HepG2 (cell line): ENCODE results near the gene DGKG. TPM values are rescaled to one million over a fixed set of nuclear protein-coding genes. Genes with fewer than 3 reads are reported as not detected.

Source experiments
- CEBPG ChIP-seq: IDR thresholded peaks from 2 replicates; pipeline ENCODE4 v1.6.1; 2016
- GLI4 ChIP-seq: sonication (generic); formaldehyde crosslinking; IDR thresholded peaks from 2 replicates; pipeline ENCODE4 v1.5.1; 2020; ENCODE audit warnings: missing genetic modification reagents, mild to moderate bottlenecking, moderate library complexity, borderline replicate concordance
- KDM5B ChIP-seq: sonication (generic); formaldehyde crosslinking; IDR thresholded peaks from 2 replicates; pipeline ENCODE4 v1.4.0; 2020; ENCODE audit warnings: missing genetic modification reagents, mild to moderate bottlenecking, borderline replicate concordance
- MYC ChIP-seq: sonication (generic); formaldehyde crosslinking; IDR thresholded peaks from 2 replicates; pipeline ENCODE4 v1.9.0; 2021; ENCODE audit warnings: missing genetic modification reagents, borderline replicate concordance
- NR3C1 ChIP-seq: sonication (generic); formaldehyde crosslinking; IDR thresholded peaks from 2 replicates; pipeline ENCODE4 v1.4.0; 2020; ENCODE audit warnings: missing genetic modification reagents
- SIX1 ChIP-seq: sonication (generic); formaldehyde crosslinking; IDR thresholded peaks from 2 replicates; pipeline ENCODE4 v1.4.0; 2020; ENCODE audit warnings: missing genetic modification reagents, borderline replicate concordance
- YEATS4 ChIP-seq: sonication (generic); formaldehyde crosslinking; IDR thresholded peaks from 2 replicates; pipeline ENCODE4 v1.4.0; 2020; ENCODE audit warnings: missing genetic modification reagents, borderline replicate concordance
- ZNF33B ChIP-seq: sonication (generic); formaldehyde crosslinking; IDR thresholded peaks from 2 replicates; pipeline ENCODE4 v1.5.1; 2020; ENCODE audit warnings: mild to moderate bottlenecking, missing genetic modification reagents
- ZNF549 ChIP-seq: sonication (generic); formaldehyde crosslinking; IDR thresholded peaks from 2 replicates; pipeline ENCODE4 v1.5.0; 2020; ENCODE audit warnings: missing genetic modification reagents
- ZNF562 ChIP-seq: sonication (generic); formaldehyde crosslinking; IDR thresholded peaks from 2 replicates; pipeline ENCODE4 v1.8.0; 2022; ENCODE audit warnings: missing genetic modification reagents, borderline replicate concordance
- ZNF713 ChIP-seq: sonication (generic); formaldehyde crosslinking; IDR thresholded peaks from 2 replicates; pipeline ENCODE4 v1.4.0; 2020; ENCODE audit warnings: mild to moderate bottlenecking, missing genetic modification reagents
- polyA plus RNA-seq, 8 experiments: library from polyadenylated mRNA; depleted of rRNA in 3 of 8; stranded (reverse) in 7 of 8; unstranded in 1 of 8; fragments of >200 nt; fragmentation: Illumina TruSeq in 4 of 8; extraction: Trizol in 4 of 8; gene quantifications; 2 replicates each; pipeline versions ENCODE4 v1.2.1 to v1.2.3, GENCODE V29; 2011 to 2016; ENCODE audit warnings: low read depth in 4 of 8, missing spikeins in 1 of 8, mixed read lengths in 1 of 8; ENCODE audit not compliant: insufficient read depth in 1 of 8
- total RNA-seq, 5 experiments: library from RNA; depleted of rRNA; stranded (reverse); fragments of >200 nt; fragmentation: Illumina TruSeq; extraction: Trizol; gene quantifications; 2 replicates each; pipeline ENCODE4 v1.2.3, GENCODE V29; 2016; ENCODE audit warnings: low read depth in 1 of 5
- TF ChIP-seq, protein P1 (sequence below): sonication (generic); formaldehyde crosslinking; IDR thresholded peaks from 2 replicates; pipeline ENCODE4 v1.5.0; 2020; ENCODE audit warnings: mild to moderate bottlenecking, missing genetic modification reagents, borderline replicate concordance
- TF ChIP-seq, protein P2 (sequence below): sonication (generic); formaldehyde crosslinking; IDR thresholded peaks from 2 replicates; pipeline ENCODE4 v1.4.0; 2020; ENCODE audit warnings: missing genetic modification reagents, borderline replicate concordance
- TF ChIP-seq, protein P3 (sequence below): sonication (generic); formaldehyde crosslinking; IDR thresholded peaks from 2 replicates; pipeline ENCODE4 v1.5.1; 2020; ENCODE audit warnings: missing genetic modification reagents, mild to moderate bottlenecking, borderline replicate concordance
- TF ChIP-seq, protein P4 (sequence below): sonication (generic); formaldehyde crosslinking; IDR thresholded peaks from 2 replicates; pipeline ENCODE4 v1.8.1; 2023; ENCODE audit warnings: mild to moderate bottlenecking, missing genetic modification reagents, borderline replicate concordance
- TF ChIP-seq, protein P5 (sequence below): sonication (generic); formaldehyde crosslinking; IDR thresholded peaks from 2 replicates; pipeline ENCODE4 v1.4.0; 2020; ENCODE audit warnings: low read depth, mild to moderate bottlenecking, missing genetic modification reagents
- TF ChIP-seq, protein P6 (sequence below): sonication (generic); formaldehyde crosslinking; IDR thresholded peaks from 2 replicates; pipeline ENCODE4 v1.4.0; 2020; ENCODE audit warnings: missing genetic modification reagents, low read depth, mild to moderate bottlenecking, borderline replicate concordance
- TF ChIP-seq, protein P7 (sequence below): sonication (generic); formaldehyde crosslinking; IDR thresholded peaks from 2 replicates; pipeline ENCODE4 v1.5.0; 2020; ENCODE audit warnings: missing genetic modification reagents

Gene DGKG
- total and polyA plus RNA-seq, 2 of the 13 experiments (the other 11 are each of a cell fraction or from before 2014, with no cell fraction given) = 3.8 to 6.2 TPM

DNA sequence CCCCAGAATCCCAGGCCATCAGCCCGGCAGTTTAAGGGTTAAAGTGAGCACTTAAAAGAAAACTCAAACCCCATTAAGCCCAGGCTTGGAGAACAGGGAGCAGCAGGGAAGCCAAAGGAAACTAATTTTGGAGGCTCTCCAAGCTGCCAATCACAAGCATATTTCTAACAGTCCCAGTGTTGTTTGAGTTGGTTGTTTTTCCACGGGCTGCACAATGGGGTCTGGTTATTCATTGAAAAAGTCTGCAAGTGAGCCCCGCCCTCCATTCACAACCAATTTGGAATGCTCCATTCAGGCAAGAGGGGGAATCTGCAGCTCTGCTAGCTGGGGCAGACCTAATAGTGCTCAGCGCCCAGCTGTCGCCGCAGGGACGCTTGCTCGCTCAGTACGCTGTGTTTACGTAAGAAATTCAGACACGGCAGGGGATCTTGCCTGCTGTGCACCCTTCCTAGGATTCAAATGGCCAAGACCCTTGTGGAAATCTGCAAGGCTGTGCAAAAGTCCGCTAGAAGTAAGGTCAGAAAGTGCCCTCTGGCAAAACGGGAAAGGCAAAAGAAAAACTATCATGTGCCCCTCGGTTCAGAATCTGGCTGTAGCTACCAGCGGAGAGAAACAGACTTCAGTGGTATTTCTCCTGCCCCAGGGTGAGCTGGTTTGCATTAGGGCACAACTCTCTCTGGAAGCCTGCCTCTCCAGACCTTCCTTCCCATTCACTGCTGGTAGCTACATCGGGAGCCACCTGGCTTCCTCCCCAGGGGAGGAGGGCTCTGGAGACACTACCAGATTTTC is 264.2 kb downstream of the DGKG start (continued):
- TF ChIP-seq MYC (CRISPR knock-in tag) (peak; percentile 21; the same call in 1 of the 2 replicates), NR3C1 (CRISPR knock-in tag) (no peak), CEBPG (peak; percentile 37; the same call in 1 of the 2 replicates), ZNF549 (CRISPR knock-in tag) (no peak), ZNF713 (CRISPR knock-in tag) (no peak), YEATS4 (CRISPR knock-in tag) (peak; percentile 51; the same call in 1 of the 2 replicates), SIX1 (CRISPR knock-in tag) (peak; percentile 8; the same call in 1 of the 2 replicates), KDM5B (CRISPR knock-in tag) (no peak), ZNF33B (CRISPR knock-in tag) (0 out of 2 replicates have a peak, but pooled peaks have one; percentile 51), GLI4 (CRISPR knock-in tag) (no peak), ZNF562 (CRISPR knock-in tag) (no peak)
- TF ChIP-seq, protein P1, sequence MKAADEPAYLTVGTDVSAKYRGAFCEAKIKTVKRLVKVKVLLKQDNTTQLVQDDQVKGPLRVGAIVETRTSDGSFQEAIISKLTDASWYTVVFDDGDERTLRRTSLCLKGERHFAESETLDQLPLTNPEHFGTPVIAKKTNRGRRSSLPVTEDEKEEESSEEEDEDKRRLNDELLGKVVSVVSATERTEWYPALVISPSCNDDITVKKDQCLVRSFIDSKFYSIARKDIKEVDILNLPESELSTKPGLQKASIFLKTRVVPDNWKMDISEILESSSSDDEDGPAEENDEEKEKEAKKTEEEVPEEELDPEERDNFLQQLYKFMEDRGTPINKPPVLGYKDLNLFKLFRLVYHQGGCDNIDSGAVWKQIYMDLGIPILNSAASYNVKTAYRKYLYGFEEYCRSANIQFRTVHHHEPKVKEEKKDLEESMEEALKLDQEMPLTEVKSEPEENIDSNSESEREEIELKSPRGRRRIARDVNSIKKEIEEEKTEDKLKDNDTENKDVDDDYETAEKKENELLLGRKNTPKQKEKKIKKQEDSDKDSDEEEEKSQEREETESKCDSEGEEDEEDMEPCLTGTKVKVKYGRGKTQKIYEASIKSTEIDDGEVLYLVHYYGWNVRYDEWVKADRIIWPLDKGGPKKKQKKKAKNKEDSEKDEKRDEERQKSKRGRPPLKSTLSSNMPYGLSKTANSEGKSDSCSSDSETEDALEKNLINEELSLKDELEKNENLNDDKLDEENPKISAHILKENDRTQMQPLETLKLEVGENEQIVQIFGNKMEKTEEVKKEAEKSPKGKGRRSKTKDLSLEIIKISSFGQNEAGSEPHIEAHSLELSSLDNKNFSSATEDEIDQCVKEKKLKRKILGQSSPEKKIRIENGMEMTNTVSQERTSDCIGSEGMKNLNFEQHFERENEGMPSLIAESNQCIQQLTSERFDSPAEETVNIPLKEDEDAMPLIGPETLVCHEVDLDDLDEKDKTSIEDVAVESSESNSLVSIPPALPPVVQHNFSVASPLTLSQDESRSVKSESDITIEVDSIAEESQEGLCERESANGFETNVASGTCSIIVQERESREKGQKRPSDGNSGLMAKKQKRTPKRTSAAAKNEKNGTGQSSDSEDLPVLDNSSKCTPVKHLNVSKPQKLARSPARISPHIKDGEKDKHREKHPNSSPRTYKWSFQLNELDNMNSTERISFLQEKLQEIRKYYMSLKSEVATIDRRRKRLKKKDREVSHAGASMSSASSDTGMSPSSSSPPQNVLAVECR (CRISPR knock-in tag) = peak; percentile 86; the same call in 1 of the 2 replicates
- TF ChIP-seq, protein P2, sequence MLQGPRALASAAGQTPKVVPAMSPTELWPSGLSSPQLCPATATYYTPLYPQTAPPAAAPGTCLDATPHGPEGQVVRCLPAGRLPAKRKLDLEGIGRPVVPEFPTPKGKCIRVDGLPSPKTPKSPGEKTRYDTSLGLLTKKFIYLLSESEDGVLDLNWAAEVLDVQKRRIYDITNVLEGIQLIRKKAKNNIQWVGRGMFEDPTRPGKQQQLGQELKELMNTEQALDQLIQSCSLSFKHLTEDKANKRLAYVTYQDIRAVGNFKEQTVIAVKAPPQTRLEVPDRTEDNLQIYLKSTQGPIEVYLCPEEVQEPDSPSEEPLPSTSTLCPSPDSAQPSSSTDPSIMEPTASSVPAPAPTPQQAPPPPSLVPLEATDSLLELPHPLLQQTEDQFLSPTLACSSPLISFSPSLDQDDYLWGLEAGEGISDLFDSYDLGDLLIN (CRISPR knock-in tag) = 0 out of 2 replicates have a peak, but pooled peaks have one; percentile 21
- TF ChIP-seq, protein P3, sequence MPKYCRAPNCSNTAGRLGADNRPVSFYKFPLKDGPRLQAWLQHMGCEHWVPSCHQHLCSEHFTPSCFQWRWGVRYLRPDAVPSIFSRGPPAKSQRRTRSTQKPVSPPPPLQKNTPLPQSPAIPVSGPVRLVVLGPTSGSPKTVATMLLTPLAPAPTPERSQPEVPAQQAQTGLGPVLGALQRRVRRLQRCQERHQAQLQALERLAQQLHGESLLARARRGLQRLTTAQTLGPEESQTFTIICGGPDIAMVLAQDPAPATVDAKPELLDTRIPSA (CRISPR knock-in tag) = no peak
- TF ChIP-seq, protein P4, sequence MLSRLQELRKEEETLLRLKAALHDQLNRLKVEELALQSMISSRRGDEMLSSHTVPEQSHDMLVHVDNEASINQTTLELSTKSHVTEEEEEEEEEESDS (CRISPR knock-in tag) = no peak
- TF ChIP-seq, protein P5, sequence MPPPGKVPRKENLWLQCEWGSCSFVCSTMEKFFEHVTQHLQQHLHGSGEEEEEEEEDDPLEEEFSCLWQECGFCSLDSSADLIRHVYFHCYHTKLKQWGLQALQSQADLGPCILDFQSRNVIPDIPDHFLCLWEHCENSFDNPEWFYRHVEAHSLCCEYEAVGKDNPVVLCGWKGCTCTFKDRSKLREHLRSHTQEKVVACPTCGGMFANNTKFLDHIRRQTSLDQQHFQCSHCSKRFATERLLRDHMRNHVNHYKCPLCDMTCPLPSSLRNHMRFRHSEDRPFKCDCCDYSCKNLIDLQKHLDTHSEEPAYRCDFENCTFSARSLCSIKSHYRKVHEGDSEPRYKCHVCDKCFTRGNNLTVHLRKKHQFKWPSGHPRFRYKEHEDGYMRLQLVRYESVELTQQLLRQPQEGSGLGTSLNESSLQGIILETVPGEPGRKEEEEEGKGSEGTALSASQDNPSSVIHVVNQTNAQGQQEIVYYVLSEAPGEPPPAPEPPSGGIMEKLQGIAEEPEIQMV (CRISPR knock-in tag) = peak; percentile 65; the same call in 1 of the 2 replicates
- TF ChIP-seq, protein P6, sequence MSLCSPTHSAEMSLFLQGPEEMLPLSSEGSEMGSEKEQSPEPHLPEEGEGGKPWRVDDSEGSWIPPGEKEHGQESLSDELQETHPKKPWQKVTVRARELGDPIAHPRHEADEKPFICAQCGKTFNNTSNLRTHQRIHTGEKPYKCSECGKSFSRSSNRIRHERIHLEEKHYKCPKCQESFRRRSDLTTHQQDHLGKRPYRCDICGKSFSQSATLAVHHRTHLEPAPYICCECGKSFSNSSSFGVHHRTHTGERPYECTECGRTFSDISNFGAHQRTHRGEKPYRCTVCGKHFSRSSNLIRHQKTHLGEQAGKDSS (CRISPR knock-in tag) = peak; percentile 97
- TF ChIP-seq, protein P7, sequence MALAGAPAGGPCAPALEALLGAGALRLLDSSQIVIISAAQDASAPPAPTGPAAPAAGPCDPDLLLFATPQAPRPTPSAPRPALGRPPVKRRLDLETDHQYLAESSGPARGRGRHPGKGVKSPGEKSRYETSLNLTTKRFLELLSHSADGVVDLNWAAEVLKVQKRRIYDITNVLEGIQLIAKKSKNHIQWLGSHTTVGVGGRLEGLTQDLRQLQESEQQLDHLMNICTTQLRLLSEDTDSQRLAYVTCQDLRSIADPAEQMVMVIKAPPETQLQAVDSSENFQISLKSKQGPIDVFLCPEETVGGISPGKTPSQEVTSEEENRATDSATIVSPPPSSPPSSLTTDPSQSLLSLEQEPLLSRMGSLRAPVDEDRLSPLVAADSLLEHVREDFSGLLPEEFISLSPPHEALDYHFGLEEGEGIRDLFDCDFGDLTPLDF (CRISPR knock-in tag) = no peak
